Esophagus squamous epithelium (tissue), 5 donors: ENCODE data around the gene ZCCHC17. TPM values are rescaled to one million over a fixed set of nuclear protein-coding genes. Genes with fewer than 3 reads are reported as not detected.

Experiments
- DNase-seq: peaks from one replicate; lab custom pipeline; 2025; lab: John Stamatoyannopoulos, UW
- H3K27ac ChIP-seq, 4 donors: fragments of 200-600 bp; sonication (generic); one replicate each; pipeline ENCODE4 v1.5.1; 2016 to 2019; ENCODE audit warnings: mild to moderate bottlenecking in 1 of 4
- H3K27me3 ChIP-seq, 4 donors: fragments of 200-600 bp; sonication (generic); 1 replicate in 3 of 4; 2 replicates in 1 of 4; pipeline versions ENCODE4 v1.5.1 to v1.6.0; 2017 to 2021; ENCODE audit warnings: antibody characterized with exemption in 1 of 4
- H3K36me3 ChIP-seq, 3 donors: fragments of 200-600 bp; sonication (generic); one replicate each; pipeline ENCODE4 v1.5.1; 2016 to 2019
- H3K4me1 ChIP-seq, 3 donors: fragments of 200-600 bp; sonication (generic); one replicate each; pipeline ENCODE4 v1.5.1; 2017 to 2019
- H3K4me3 ChIP-seq, 4 donors: fragments of 200-600 bp; sonication (generic); 1 replicate in 3 of 4; 2 replicates in 1 of 4; pipeline ENCODE4 v1.5.1; 2016 to 2019; ENCODE audit warnings: mild to moderate bottlenecking in 2 of 4, moderate library complexity in 1 of 4
- H3K9me3 ChIP-seq, 3 donors: fragments of 200-600 bp; sonication (generic); one replicate each; pipeline ENCODE4 v1.5.1; 2016 to 2019
- CTCF ChIP-seq, 6 experiments: fragments of 450-650 bp in 4 of 6; fragments of 200-600 bp in 2 of 6; sonication (generic) in 2 of 6; IDR thresholded peaks; one replicate each; pipeline ENCODE4 v1.5.1; 2016 to 2019; ENCODE audit warnings: antibody characterized with exemption in 6 of 6, mild to moderate bottlenecking in 4 of 6, moderate library complexity in 4 of 6
- POLR2A ChIP-seq, 4 donors: fragments of 450-650 bp; IDR thresholded peaks; one replicate each; pipeline ENCODE4 v1.6.1; 2017; ENCODE audit warnings: antibody characterized with exemption in 4 of 4, mild to moderate bottlenecking in 4 of 4, moderate library complexity in 3 of 4
- WGBS, 2 donors: methylation state at CpG; one replicate each; pipeline ENCODE4 v1.1.5; 2018; 5-methylcytosine and 5-hydroxymethylcytosine counted together
- intact Hi-C: fragments of 100-400 bp; cut with DNase I; formaldehyde crosslinking; loops from one replicate; pipeline ENCODE4 v1.15.0; 2022
- total RNA-seq, 4 donors: library from RNA; depleted of rRNA; stranded (reverse); fragments of >200 nt; gene quantifications; one replicate each; pipeline ENCODE4 v1.1.0, GENCODE V29; 2016
- donor health status: DM: yes; HTN: yes; CAD: no.

ZCCHC17 gene
- total RNA-seq, 4 donors from 2014 or later: 11.5 to 22.5 (median 18.6) TPM

- Histone ChIP-seq H3K27ac (no peak overlapping the region), H3K36me3 (peaks cover 0 to 94% (median 9%) of the 10 kb centered on the region in 3 donors), H3K4me1 (no peaks in the 10 kb centered on the region), H3K9me3 (no peaks in the 10 kb centered on the region), H3K27me3 (no peaks in the 10 kb centered on the region), H3K4me3 (no peak overlapping the region)
- TF ChIP-seq POLR2A (IDR thresholded peaks at IDR 0.05): no peak
- no peak for TF ChIP-seq CTCF (IDR thresholded peaks at IDR 0.05)
- intact Hi-C loops: no loop called here
- DNase-seq: no peak
- 67 to 68% methylated on average over 1 of the region's 1 CpG for WGBS, 2 donors
These were observed 21.3 kb downstream of the ZCCHC17 start for GRCh38 chr1:31318146-31318545.

DNA sequence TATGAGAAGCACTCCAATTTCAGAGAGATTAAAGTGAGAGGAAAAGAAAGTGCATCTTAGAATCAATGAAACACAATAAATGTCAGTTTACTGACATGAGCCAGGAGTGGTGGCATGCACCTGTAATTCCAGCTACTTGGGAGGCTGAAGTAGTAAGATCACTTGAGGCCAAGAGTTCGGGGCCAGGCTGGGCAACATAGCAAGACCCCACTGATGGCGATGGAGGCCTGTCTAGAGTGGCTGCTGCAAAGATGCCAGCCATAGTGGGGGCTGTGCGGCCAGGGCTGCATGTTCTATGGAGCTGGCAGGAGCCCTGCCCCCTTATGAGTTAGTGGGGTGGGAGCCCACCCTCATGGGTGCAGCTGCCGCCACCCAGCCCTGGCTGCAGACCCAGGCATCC is 27.3 kb downstream of the ZCCHC17 start:
- intact Hi-C loops: no loop called here
- DNase-seq: no peak
- no peak for TF ChIP-seq POLR2A (IDR thresholded peaks at IDR 0.05)
- no peak for TF ChIP-seq CTCF (IDR thresholded peaks at IDR 0.05)
- H3K27me3 ChIP-seq: no peaks in the 10 kb centered on the region
- H3K27ac ChIP-seq: no peak overlapping the region
- no peaks in the 10 kb centered on the region for H3K9me3 ChIP-seq
- H3K36me3 ChIP-seq: peaks cover 0 to 58% (median 0%) of the 10 kb centered on the region in 3 donors
- H3K4me1 ChIP-seq: no peaks in the 10 kb centered on the region
- 86% methylated on average over 2 to 3 of the region's 4 CpGs for WGBS, 2 donors
- H3K4me3 ChIP-seq: no peak overlapping the region

DNA sequence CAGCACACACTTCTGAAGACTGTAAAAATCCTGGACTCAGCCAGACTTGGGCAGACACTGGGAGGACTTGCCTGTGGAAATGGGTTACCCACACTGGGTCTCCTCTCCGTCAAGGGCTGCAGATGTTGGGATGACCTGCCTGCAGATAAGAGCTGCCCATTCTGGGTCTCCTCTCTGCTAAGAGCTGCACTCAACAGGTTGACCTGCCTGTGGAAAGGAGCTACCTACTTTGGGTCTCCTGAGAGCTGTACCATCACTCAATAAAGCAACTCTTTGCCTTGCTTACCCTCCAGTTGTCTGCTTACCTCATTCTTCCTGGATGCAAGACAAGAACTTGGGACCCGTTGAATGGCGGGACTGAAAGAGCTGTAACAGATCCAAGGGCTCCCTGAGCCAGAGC is 28.2 kb downstream of the ZCCHC17 start:
- TF ChIP-seq POLR2A (IDR thresholded peaks at IDR 0.05) (no peak), CTCF (IDR thresholded peaks at IDR 0.05) (no peak)
- H3K27me3 ChIP-seq: no peaks in the 10 kb centered on the region
- no peak overlapping the region for H3K4me3 ChIP-seq
- H3K36me3 ChIP-seq: peaks cover 0 to 49% (median 0%) of the 10 kb centered on the region in 3 donors
- no peak for DNase-seq
- intact Hi-C loops: no loop called here
- no peaks in the 10 kb centered on the region for H3K4me1 ChIP-seq
- H3K9me3 ChIP-seq: no peaks in the 10 kb centered on the region
- WGBS, 2 donors: 96 to 100% methylated on average over 1 to 3 of the region's 3 CpGs
- no peak overlapping the region for H3K27ac ChIP-seq

DNA sequence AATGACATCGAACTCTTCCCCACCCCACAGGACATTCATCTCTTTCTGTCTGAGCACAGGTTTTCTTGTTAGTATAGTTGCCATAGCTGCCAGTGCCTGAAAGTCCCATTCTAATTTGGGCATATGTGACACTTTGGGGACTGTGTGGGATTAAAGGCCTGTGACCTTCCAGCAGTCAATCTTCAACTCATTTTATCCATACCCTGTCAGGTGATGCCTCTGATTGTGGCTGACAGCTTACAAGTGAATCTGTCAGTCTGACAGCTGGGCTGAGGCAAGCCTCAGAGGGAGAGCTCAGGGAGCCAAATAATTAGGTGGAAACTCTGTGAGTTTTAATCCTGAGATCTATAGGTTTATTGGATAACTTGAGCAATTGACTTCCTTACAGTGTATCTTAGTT is 29.6 kb downstream of the ZCCHC17 start:
- Histone ChIP-seq H3K4me1 (no peaks in the 10 kb centered on the region), H3K27ac (no peak overlapping the region), H3K36me3 (peaks cover 0 to 35% (median 0%) of the 10 kb centered on the region in 3 donors), H3K4me3 (no peak overlapping the region), H3K27me3 (no peaks in the 10 kb centered on the region), H3K9me3 (no peaks in the 10 kb centered on the region)
- DNase-seq: no peak
- TF ChIP-seq POLR2A (IDR thresholded peaks at IDR 0.05) (no peak), CTCF (IDR thresholded peaks at IDR 0.05) (no peak)
- intact Hi-C loops: no loop called here
- WGBS, 2 donors: 89 to 95% methylated on average over 1 of the region's 1 CpG

GRCh38 chr1:31327381-31327780 is 30.5 kb downstream of the ZCCHC17 start:
- no peaks in the 10 kb centered on the region for H3K27me3 ChIP-seq
- H3K9me3 ChIP-seq: no peaks in the 10 kb centered on the region
- H3K4me3 ChIP-seq: no peak overlapping the region
- no peaks in the 10 kb centered on the region for H3K4me1 ChIP-seq
- intact Hi-C loops: no loop called here
- peaks cover 0 to 29% (median 0%) of the 10 kb centered on the region in 3 donors for H3K36me3 ChIP-seq
- DNase-seq: no peak
- 66 to 67% methylated on average over 3 of the region's 3 CpGs for WGBS, 2 donors
- no peak overlapping the region for H3K27ac ChIP-seq
- TF ChIP-seq CTCF (IDR thresholded peaks at IDR 0.05) (no peak), POLR2A (IDR thresholded peaks at IDR 0.05) (no peak)
